Hematopoietic multipotent progenitor cell treated with erythropoietin and hydrocortisone succinate and interleukin-3 and kit ligand, for 17 days (in vitro differentiated cells): Measurements from ENCODE around the gene LBH.

Experiments used
- DNase-seq: peaks from one replicate; pipeline ENCODE4 v3.0.0-alpha.2; 2015; ENCODE audit warnings: low spot score

The LBH gene

DNA sequence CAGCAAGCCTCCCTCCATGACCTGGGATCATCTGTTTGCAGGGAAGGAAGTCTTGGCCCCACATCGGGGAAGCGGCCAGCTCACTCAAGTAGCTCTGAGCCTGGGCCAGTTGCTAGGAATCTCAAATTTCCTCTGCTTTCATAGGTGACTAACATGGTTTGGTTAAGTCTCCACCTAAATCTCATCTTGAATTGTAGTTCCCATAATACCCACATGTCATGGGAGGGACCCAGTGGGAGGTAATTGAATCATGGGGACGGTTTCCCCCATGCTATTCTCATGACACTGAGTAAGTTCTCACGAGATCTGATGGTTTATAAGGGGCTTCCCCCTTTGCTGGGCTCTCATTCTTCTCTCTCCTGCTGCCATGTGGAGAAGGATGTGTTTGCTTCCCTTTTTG lies 75.2 kb downstream of the LBH start:
- DNase-seq = no peak

DNA sequence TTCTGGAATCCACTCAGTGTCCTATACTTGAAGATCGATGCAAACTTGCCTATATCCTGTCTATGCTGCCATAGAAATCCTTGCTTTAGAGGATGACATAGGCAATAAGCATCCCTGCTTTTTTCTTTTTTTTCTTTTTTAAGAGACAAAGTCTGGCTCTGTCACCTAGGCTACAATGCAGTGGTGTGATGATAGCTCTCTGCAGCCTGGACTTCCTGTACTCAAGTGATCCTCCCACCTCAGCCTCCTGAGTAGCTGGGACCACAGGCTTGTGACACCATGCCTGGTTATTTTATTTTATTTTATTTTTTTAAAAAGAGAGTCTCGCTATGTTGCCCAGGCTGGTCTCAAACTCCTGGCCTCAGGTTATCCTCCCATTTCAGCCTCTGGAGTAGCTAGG lies 76.9 kb downstream of the LBH start:
- DNase-seq = no peak
